ENCODE results near the gene NXT2.
"Not testable (repeated sequence)": the region's sequence is repeated elsewhere in the genome, so short reads cannot be mapped to it uniquely, and the experiment has no call there.

NXT2 gene

DNA sequence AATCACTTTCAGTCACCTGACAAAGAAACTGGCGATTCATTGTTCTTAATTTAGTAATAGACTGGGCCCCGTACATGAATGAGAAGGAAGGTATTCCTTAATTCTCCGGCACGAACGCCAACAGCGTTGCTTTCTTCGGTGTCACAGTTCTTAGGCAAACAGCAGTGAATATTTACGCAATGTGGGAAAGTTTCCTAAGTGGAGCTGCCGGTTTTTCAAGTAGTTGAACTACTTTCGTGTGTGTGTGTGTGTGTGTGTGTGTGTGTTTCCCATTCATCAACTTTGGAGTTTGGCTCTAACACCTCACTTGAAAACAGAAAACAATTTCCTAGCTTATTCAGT is 651 bp downstream of the NXT2 start:
- H3K4me3 ChIP-seq (ENCODE audit: low read depth, low read length): peak overlapping the region; percentile 94

DNA sequence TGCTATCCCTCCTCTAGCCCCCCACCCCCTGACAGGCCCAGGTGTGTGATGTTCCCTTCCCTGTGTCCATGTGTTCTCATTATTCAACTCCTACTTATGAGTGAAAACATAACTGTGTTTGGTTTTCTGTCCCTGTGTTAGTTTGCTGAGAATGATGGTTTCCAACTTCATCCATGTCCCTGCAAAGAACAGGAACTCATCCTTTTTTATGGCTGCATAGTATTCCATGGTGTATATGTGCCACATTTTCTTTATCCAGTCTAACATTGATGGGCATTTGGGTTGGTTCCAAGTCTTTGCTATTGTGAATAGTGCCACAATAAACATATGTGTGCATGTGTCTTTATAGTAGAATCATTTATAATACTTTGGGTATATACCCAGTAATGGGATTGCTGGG is 2.4 kb downstream of the NXT2 start:
- not testable (repeated sequence) for H3K4me1 ChIP-seq (ENCODE audit: control insufficient read depth, insufficient read depth, low read length); H3K9ac ChIP-seq (ENCODE audit: low read depth, low read length); H3K9me3 ChIP-seq (ENCODE audit: control insufficient read depth, insufficient read depth, low read length); H3K4me3 ChIP-seq (ENCODE audit: low read depth, low read length); H3K36me3 ChIP-seq (ENCODE audit: control insufficient read depth, insufficient read depth, low read length); H3K27me3 ChIP-seq (ENCODE audit: control insufficient read depth, insufficient read depth, low read length)

More for the DNA sequence above, 651 bp downstream of the NXT2 start:
- Histone ChIP-seq H3K9me3 (ENCODE audit: control insufficient read depth, insufficient read depth, low read length) (no peaks in the 10 kb centered on the region), H3K9ac (ENCODE audit: low read depth, low read length) (no peak overlapping the region), H3K27me3 (ENCODE audit: control insufficient read depth, insufficient read depth, low read length) (peaks cover 21% of the 10 kb centered on the region), H3K4me1 (ENCODE audit: control insufficient read depth, insufficient read depth, low read length) (no peaks in the 10 kb centered on the region), H3K36me3 (ENCODE audit: control insufficient read depth, insufficient read depth, low read length) (no peaks in the 10 kb centered on the region)

- no peak overlapping the region for H3K4me3 ChIP-seq (ENCODE audit: low read depth, low read length)
- no peaks in the 10 kb centered on the region for H3K4me1 ChIP-seq (ENCODE audit: control insufficient read depth, insufficient read depth, low read length)
- H3K9ac ChIP-seq (ENCODE audit: low read depth, low read length): no peak overlapping the region
- H3K9me3 ChIP-seq (ENCODE audit: control insufficient read depth, insufficient read depth, low read length): no peaks in the 10 kb centered on the region
- no peaks in the 10 kb centered on the region for H3K27me3 ChIP-seq (ENCODE audit: control insufficient read depth, insufficient read depth, low read length)
- H3K36me3 ChIP-seq (ENCODE audit: control insufficient read depth, insufficient read depth, low read length): no peaks in the 10 kb centered on the region
Observed at GRCh38 chrX:109553862-109554261, 17.2 kb downstream of the NXT2 start.

DNA sequence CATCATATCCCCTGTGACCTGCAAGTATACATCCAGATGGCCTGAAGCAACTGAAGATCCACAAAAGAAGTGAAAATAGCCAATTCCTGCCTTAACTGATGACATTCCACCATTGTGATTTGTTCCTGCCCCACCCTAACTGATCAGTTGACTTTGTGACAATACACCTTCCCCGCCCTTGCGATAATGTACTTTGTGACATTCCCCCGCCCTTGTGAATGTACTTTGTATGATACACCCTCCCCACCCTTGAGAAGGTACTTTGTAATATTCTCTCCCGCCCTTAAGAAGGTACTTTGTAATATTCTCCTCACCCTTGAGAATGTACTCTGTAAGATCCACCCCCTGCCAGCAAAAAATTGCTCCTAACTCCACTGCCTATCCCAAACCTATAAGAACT is 39.4 kb downstream of the NXT2 start:
- not testable (repeated sequence) for H3K4me1 ChIP-seq (ENCODE audit: control insufficient read depth, insufficient read depth, low read length); H3K27me3 ChIP-seq (ENCODE audit: control insufficient read depth, insufficient read depth, low read length); H3K9me3 ChIP-seq (ENCODE audit: control insufficient read depth, insufficient read depth, low read length)

GRCh38 chrX:109577055-109577454 is 40.4 kb downstream of the NXT2 start:
- Histone ChIP-seq H3K9me3 (ENCODE audit: control insufficient read depth, insufficient read depth, low read length) (no peaks in the 10 kb centered on the region), H3K36me3 (ENCODE audit: control insufficient read depth, insufficient read depth, low read length) (no peaks in the 10 kb centered on the region), H3K9ac (ENCODE audit: low read depth, low read length) (no peak overlapping the region), H3K27me3 (ENCODE audit: control insufficient read depth, insufficient read depth, low read length) (no peaks in the 10 kb centered on the region), H3K4me1 (ENCODE audit: control insufficient read depth, insufficient read depth, low read length) (no peaks in the 10 kb centered on the region), H3K4me3 (ENCODE audit: low read depth, low read length) (no peak overlapping the region)

More for the DNA sequence above, 39.4 kb downstream of the NXT2 start:
- not testable (repeated sequence) for H3K4me3 ChIP-seq (ENCODE audit: low read depth, low read length); H3K9ac ChIP-seq (ENCODE audit: low read depth, low read length); H3K36me3 ChIP-seq (ENCODE audit: control insufficient read depth, insufficient read depth, low read length)

DNA sequence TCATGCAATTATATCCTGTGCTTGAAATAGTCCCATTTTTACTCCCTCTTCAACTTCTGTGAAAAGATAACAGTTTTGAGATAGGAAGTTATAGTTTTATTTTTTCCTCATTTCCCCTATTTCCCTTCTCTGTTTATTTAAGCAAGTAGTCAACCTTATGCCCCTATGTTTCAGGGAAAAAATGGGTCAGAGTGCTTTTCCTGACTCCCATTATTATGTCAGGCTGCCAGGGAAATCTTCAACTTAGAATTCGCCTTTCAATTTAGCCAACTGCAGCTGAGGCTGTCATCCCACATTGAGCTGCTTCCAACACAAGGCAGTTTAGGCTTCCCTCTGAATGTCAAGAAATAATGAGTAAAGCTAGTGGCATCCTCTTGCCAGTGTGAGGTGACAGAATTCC is 42.3 kb downstream of the NXT2 start:
- H3K4me3 ChIP-seq (ENCODE audit: low read depth, low read length): no peak overlapping the region

GRCh38 chrX:109585488-109585887 is 48.8 kb downstream of the NXT2 start:
- H3K4me3 ChIP-seq (ENCODE audit: low read depth, low read length): no peak overlapping the region

More for the DNA sequence above, 42.3 kb downstream of the NXT2 start:
- Histone ChIP-seq H3K27me3 (ENCODE audit: control insufficient read depth, insufficient read depth, low read length) (no peaks in the 10 kb centered on the region), H3K36me3 (ENCODE audit: control insufficient read depth, insufficient read depth, low read length) (no peaks in the 10 kb centered on the region), H3K4me1 (ENCODE audit: control insufficient read depth, insufficient read depth, low read length) (no peaks in the 10 kb centered on the region), H3K9me3 (ENCODE audit: control insufficient read depth, insufficient read depth, low read length) (no peaks in the 10 kb centered on the region), H3K9ac (ENCODE audit: low read depth, low read length) (no peak overlapping the region)

DNA sequence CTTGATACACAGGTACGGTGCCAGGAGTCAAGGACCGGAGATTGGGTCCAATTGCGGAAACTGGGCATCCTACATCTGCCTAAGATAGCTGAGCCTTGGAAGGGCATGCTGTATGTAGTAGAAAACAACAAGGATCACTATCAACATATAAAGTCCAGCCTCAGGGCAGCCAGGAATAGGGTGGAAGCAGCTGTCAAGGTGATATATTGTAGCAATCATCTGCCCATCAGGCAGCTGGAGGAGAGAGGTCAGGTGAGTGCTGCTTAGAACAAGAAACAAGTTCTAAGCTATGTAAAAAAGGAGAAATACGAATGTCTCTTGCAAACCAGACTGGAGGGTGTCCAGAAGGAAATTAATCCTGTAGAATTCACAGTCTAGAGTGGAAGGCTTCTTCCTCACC is 53.5 kb downstream of the NXT2 start:
- H3K27me3 ChIP-seq (ENCODE audit: control insufficient read depth, insufficient read depth, low read length): peaks cover 2% of the 10 kb centered on the region
- H3K9ac ChIP-seq (ENCODE audit: low read depth, low read length): no peak overlapping the region
- H3K4me3 ChIP-seq (ENCODE audit: low read depth, low read length): no peak overlapping the region
- H3K36me3 ChIP-seq (ENCODE audit: control insufficient read depth, insufficient read depth, low read length): no peaks in the 10 kb centered on the region
- H3K9me3 ChIP-seq (ENCODE audit: control insufficient read depth, insufficient read depth, low read length): no peaks in the 10 kb centered on the region
- peaks cover 3% of the 10 kb centered on the region for H3K4me1 ChIP-seq (ENCODE audit: control insufficient read depth, insufficient read depth, low read length)

More at GRCh38 chrX:109585488-109585887, 48.8 kb downstream of the NXT2 start:
- H3K9me3 ChIP-seq (ENCODE audit: control insufficient read depth, insufficient read depth, low read length): no peaks in the 10 kb centered on the region
- no peaks in the 10 kb centered on the region for H3K36me3 ChIP-seq (ENCODE audit: control insufficient read depth, insufficient read depth, low read length)
- H3K27me3 ChIP-seq (ENCODE audit: control insufficient read depth, insufficient read depth, low read length): peaks cover 2% of the 10 kb centered on the region
- H3K9ac ChIP-seq (ENCODE audit: low read depth, low read length): no peak overlapping the region
- peaks cover 3% of the 10 kb centered on the region for H3K4me1 ChIP-seq (ENCODE audit: control insufficient read depth, insufficient read depth, low read length)

Measured in iPS-15b (cell line).